H9 (cell line): ENCODE measurements around the gene TCTA. TPM values are rescaled to one million over a fixed set of nuclear protein-coding genes. Genes with fewer than 3 reads are reported as not detected.

Experiments used
- DNase-seq: peaks from one replicate; pipeline ENCODE4 v3.0.0-alpha.2; 2017
- H2AFZ ChIP-seq: one replicate; pipeline ENCODE4 v1.6.1; 2013; ENCODE audit warnings: mild to moderate bottlenecking, low read length, control low read depth, moderate library complexity
- H2AK5ac ChIP-seq: 2 replicates; pipeline ENCODE4 v1.6.1; 2013; ENCODE audit warnings: low read length, control low read depth, mixed read lengths; ENCODE audit not compliant: insufficient read length
- H2BK120ac ChIP-seq: one replicate; pipeline ENCODE4 v1.6.1; 2013; ENCODE audit warnings: low read depth, mild to moderate bottlenecking, low read length, control low read depth, inconsistent platforms; ENCODE audit not compliant: poor library complexity, severe bottlenecking
- H2BK12ac ChIP-seq: 2 replicates; pipeline ENCODE4 v1.6.1; 2013; ENCODE audit warnings: low read length, control low read depth, mixed read lengths, low read depth; ENCODE audit not compliant: insufficient read length
- H2BK15ac ChIP-seq: 2 replicates; pipeline ENCODE4 v1.6.1; 2013; ENCODE audit warnings: low read depth, low read length, control low read depth
- H2BK20ac ChIP-seq: one replicate; pipeline ENCODE4 v1.6.1; 2013; ENCODE audit warnings: low read depth, mild to moderate bottlenecking, low read length, control low read depth, inconsistent platforms; ENCODE audit not compliant: poor library complexity, severe bottlenecking
- H2BK5ac ChIP-seq: 2 replicates; pipeline ENCODE4 v1.6.1; 2013; ENCODE audit warnings: low read length, control low read depth, mixed read lengths; ENCODE audit not compliant: insufficient read length
- H3K14ac ChIP-seq: 2 replicates; pipeline ENCODE4 v1.6.1; 2013; ENCODE audit warnings: low read length, control low read depth; ENCODE audit not compliant: insufficient read depth
- H3K18ac ChIP-seq: 2 replicates; pipeline ENCODE4 v1.6.1; 2013; ENCODE audit warnings: low read depth, mild to moderate bottlenecking, mixed read lengths, low read length, control low read depth; ENCODE audit not compliant: insufficient read length
- H3K23ac ChIP-seq: 2 replicates; pipeline ENCODE4 v1.6.1; 2013; ENCODE audit warnings: low read length, control low read depth, mixed read lengths, low read depth; ENCODE audit not compliant: insufficient read length
- H3K23me2 ChIP-seq: 2 replicates; pipeline ENCODE4 v1.6.1; 2013; ENCODE audit warnings: low read depth, mild to moderate bottlenecking, mixed read lengths, low read length, control low read depth; ENCODE audit not compliant: insufficient read length, poor library complexity, severe bottlenecking
- H3K27ac ChIP-seq: 2 replicates; pipeline ENCODE4 v1.5.1; 2013; ENCODE audit warnings: low read length, control low read depth, mixed read lengths, low read depth; ENCODE audit not compliant: insufficient read length
- H3K27me3 ChIP-seq: 2 replicates; pipeline ENCODE4 v1.6.1; 2013; ENCODE audit warnings: low read length, control low read depth, inconsistent platforms; ENCODE audit not compliant: insufficient read depth
- H3K4ac ChIP-seq: 2 replicates; pipeline ENCODE4 v1.6.1; 2013; ENCODE audit warnings: low read depth, mild to moderate bottlenecking, control low read depth, inconsistent platforms, low read length, moderate library complexity
- H3K4me1 ChIP-seq: 2 replicates; pipeline ENCODE4 v1.6.1; 2013; ENCODE audit warnings: low read length, control low read depth, inconsistent platforms; ENCODE audit not compliant: insufficient read depth
- H3K4me2 ChIP-seq: 2 replicates; pipeline ENCODE4 v1.6.1; 2013; ENCODE audit warnings: low read length, control low read depth, mixed read lengths; ENCODE audit not compliant: insufficient read length, insufficient read depth
- H3K56ac ChIP-seq: 2 replicates; pipeline ENCODE4 v1.6.1; 2013; ENCODE audit warnings: low read depth, mild to moderate bottlenecking, mixed read lengths, low read length, control low read depth; ENCODE audit not compliant: insufficient read length
- H3K79me1 ChIP-seq: 2 replicates; pipeline ENCODE4 v1.6.1; 2013; ENCODE audit warnings: low read depth, mild to moderate bottlenecking, moderate library complexity, low read length, control low read depth, inconsistent platforms; ENCODE audit not compliant: insufficient read depth, poor library complexity, severe bottlenecking
- H3K79me2 ChIP-seq: 2 replicates; pipeline ENCODE4 v1.6.1; 2013; ENCODE audit warnings: low read length, control low read depth, inconsistent platforms; ENCODE audit not compliant: insufficient read depth
- H3K9ac ChIP-seq: 2 replicates; pipeline ENCODE4 v1.6.1; 2013; ENCODE audit warnings: low read length, control low read depth, mixed read lengths; ENCODE audit not compliant: insufficient read length; ENCODE audit errors: extremely low read depth
- H3K9me3 ChIP-seq: one replicate; pipeline ENCODE4 v1.6.1; 2013; ENCODE audit warnings: low read depth, low read length, inconsistent platforms; ENCODE audit not compliant: control insufficient read depth
- H3T11ph ChIP-seq: one replicate; pipeline ENCODE4 v1.6.1; 2013; ENCODE audit warnings: mild to moderate bottlenecking, low read length, control low read depth, inconsistent platforms
- H4K20me1 ChIP-seq: one replicate; pipeline ENCODE4 v1.6.1; 2013; ENCODE audit not compliant: control insufficient read depth, insufficient read length, insufficient read depth
- H4K5ac ChIP-seq: 2 replicates; pipeline ENCODE4 v1.6.1; 2013; ENCODE audit warnings: low read depth, mild to moderate bottlenecking, mixed read lengths, low read length, control low read depth; ENCODE audit not compliant: insufficient read length
- H4K8ac ChIP-seq: replicated peaks from 2 replicates; pipeline ENCODE4 v1.6.1; 2013; ENCODE audit warnings: low read length, control low read depth, mixed read lengths, low read depth; ENCODE audit not compliant: insufficient read length
- H4K91ac ChIP-seq: 2 replicates; pipeline ENCODE4 v1.6.1; 2013; ENCODE audit warnings: low read depth, mild to moderate bottlenecking, moderate library complexity, mixed read lengths, low read length, control low read depth; ENCODE audit not compliant: insufficient read length
- H3K27ac Mint-ChIP-seq, 3 experiments: 2 replicates in 2 of 3; 3 replicates in 1 of 3; pipeline ENCODE4 v1.8.0; 2020 to 2021; ENCODE audit warnings: mixed read lengths in 3 of 3, mild to moderate bottlenecking in 1 of 3, moderate library complexity in 1 of 3
- H3K27me3 Mint-ChIP-seq: 2 replicates; pipeline ENCODE4 v1.8.0; 2021; ENCODE audit warnings: low read depth, mild to moderate bottlenecking, moderate library complexity, mixed read lengths
- H3K36me3 Mint-ChIP-seq, 3 experiments: 2 replicates in 2 of 3; 3 replicates in 1 of 3; pipeline ENCODE4 v1.8.0; 2020 to 2021; ENCODE audit warnings: low read depth in 3 of 3, mixed read lengths in 3 of 3; ENCODE audit not compliant: insufficient read depth in 1 of 3
- H3K4me1 Mint-ChIP-seq, 2 experiments: 2 replicates each; pipeline ENCODE4 v1.8.0; 2020; ENCODE audit warnings: mixed read lengths in 2 of 2
- H3K4me3 Mint-ChIP-seq, 2 experiments: 2 replicates in 1 of 2; 3 replicates in 1 of 2; pipeline ENCODE4 v1.8.0; 2020 to 2021; ENCODE audit warnings: mild to moderate bottlenecking in 2 of 2, mixed read lengths in 2 of 2, moderate library complexity in 1 of 2
- H3K9me3 Mint-ChIP-seq, 2 experiments: 2 replicates in 1 of 2; 3 replicates in 1 of 2; pipeline ENCODE4 v1.8.0; 2020; ENCODE audit warnings: mild to moderate bottlenecking in 2 of 2, mixed read lengths in 2 of 2, moderate library complexity in 1 of 2
- CTCF ChIP-seq: fragments of 200-600 bp; sonication (generic); conservative IDR thresholded peaks from 3 replicates; pipeline ENCODE4 v1.8.0; 2021; ENCODE audit warnings: antibody characterized with exemption, mild to moderate bottlenecking
- WGBS: extraction: QIAGEN DNeasy Blood & Tissue Kit; methylation state at CpG from one replicate; pipeline ENCODE4 v1.1.7; 2013; ENCODE audit warnings: missing lambda C conversion rate, low lambda C conversion rate, mixed read lengths; ENCODE audit not compliant: insufficient read length; ENCODE audit errors: extremely low coverage; 5-methylcytosine and 5-hydroxymethylcytosine counted together
- total RNA-seq: library from RNA; stranded (reverse); gene quantifications from 2 replicates; pipeline ENCODE4 v1.2.1, GENCODE V29; 2021

Gene TCTA
- total RNA-seq, 1 experiment from 2014 or later = 11.2 TPM

- Histone ChIP-seq H2BK20ac (no peak overlapping the region), H3K27ac (no peak overlapping the region), H3K9ac (no peak overlapping the region), H3K4me1 (no peaks in the 10 kb centered on the region; the same call in 1 of the 2 replicates), H2BK12ac (no peak overlapping the region), H4K5ac (no peak overlapping the region), H3K23ac (no peak overlapping the region), H3K4me2 (no peak overlapping the region), H3K23me2 (peaks cover 4% of the 10 kb centered on the region), H2AK5ac (no peak overlapping the region), H4K91ac (no peak overlapping the region), H2BK5ac (no peak overlapping the region), H3K4ac (no peak overlapping the region), H4K20me1 (no peaks in the 10 kb centered on the region), H4K8ac (no peak overlapping the region), H3K9me3 (no peaks in the 10 kb centered on the region), H3K18ac (no peak overlapping the region), H3K27me3 (no peaks in the 10 kb centered on the region), H3K56ac (no peak overlapping the region), H2AFZ (no peak overlapping the region), H3K79me2 (peaks cover 2% of the 10 kb centered on the region; the same call in 1 of the 2 replicates), H2BK120ac (no peak overlapping the region), H3K14ac (no peak overlapping the region), H3K79me1 (no peaks in the 10 kb centered on the region), H2BK15ac (no peak overlapping the region), H3T11ph (no peak overlapping the region)
- Mint-ChIP-seq H3K9me3 (no peaks in the 10 kb centered on the region; a peak in 2 of 5 replicates), H3K36me3 (peaks cover 8 to 47% (median 23%) of the 10 kb centered on the region in 3 experiments; a peak in 6 of 7 replicates), H3K4me1 (peaks cover 24% of the 10 kb centered on the region in 2 experiments), H3K4me3 (no peak overlapping the region; a peak in 1 of 5 replicates), H3K27me3 (no peaks in the 10 kb centered on the region), H3K27ac (peak overlapping the region in 2 of 3 experiments; percentile 23 to 49; a peak in 2 of 7 replicates)
- no peak for TF ChIP-seq CTCF
- WGBS = no CpG with 5 or more reads among the region's 4 CpGs
- DNase-seq = no peak
Observed at GRCh38 chr3:49415931-49416601, 3.8 kb downstream of the TCTA start.
